NCI-H82 treated with DMSO at 0.1 percent for 48 hours (cell line): ENCODE results near the gene MTG1.
"Not testable (repeated sequence)": the region's sequence is repeated elsewhere in the genome, so short reads cannot be mapped to it uniquely, and the experiment has no call there.

Experiments
- DNase-seq: peaks from one replicate; lab custom pipeline; 2025; ENCODE audit not compliant: unreplicated experiment; lab: John Stamatoyannopoulos, UW

Gene MTG1

GRCh38 chr10:133399123-133399601 lies 5.2 kb downstream of the MTG1 start:
- DNase-seq, result no peak

GRCh38 chr10:133400624-133401424 lies 6.9 kb downstream of the MTG1 start:
- DNase-seq, result no peak

GRCh38 chr10:133401500-133401899 lies 7.5 kb downstream of the MTG1 start:
- DNase-seq, result no peak

GRCh38 chr10:133401981-133402725 lies 8.2 kb downstream of the MTG1 start:
- DNase-seq, result no peak

- DNase-seq, result no peak
Observed at GRCh38 chr10:133403359-133403758, 9.4 kb downstream of the MTG1 start.

- DNase-seq, result no peak
Observed at GRCh38 chr10:133403784-133404183, 9.8 kb downstream of the MTG1 start.

- no peak for DNase-seq
Observed at GRCh38 chr10:133405272-133405671, 11.3 kb downstream of the MTG1 start.

- no peak for DNase-seq
Observed at GRCh38 chr10:133405844-133406527, 12.0 kb downstream of the MTG1 start.

GRCh38 chr10:133411523-133412380 lies 17.8 kb downstream of the MTG1 start:
- DNase-seq, result no peak

GRCh38 chr10:133412381-133412711 lies 18.4 kb downstream of the MTG1 start:
- DNase-seq, result no peak

GRCh38 chr10:133414401-133414800 lies 20.4 kb downstream of the MTG1 start:
- DNase-seq, result not testable (repeated sequence)

- no peak for DNase-seq
Observed at GRCh38 chr10:133415752-133416151, 21.8 kb downstream of the MTG1 start.

GRCh38 chr10:133418289-133418993 lies 24.5 kb downstream of the MTG1 start:
- DNase-seq, result no peak

GRCh38 chr10:133419211-133419950 lies 25.4 kb downstream of the MTG1 start:
- DNase-seq, result no peak

GRCh38 chr10:133420028-133420427 lies 26.1 kb downstream of the MTG1 start:
- no peak for DNase-seq

GRCh38 chr10:133420579-133420978 lies 26.6 kb downstream of the MTG1 start:
- no peak for DNase-seq

- no peak for DNase-seq
Observed at GRCh38 chr10:133421336-133422222, 27.6 kb downstream of the MTG1 start.

- no peak for DNase-seq
Observed at GRCh38 chr10:133422223-133422806, 28.4 kb downstream of the MTG1 start.
